ENCODE measurements around the gene NRP2. TPM values are rescaled to one million over a fixed set of nuclear protein-coding genes. Genes with fewer than 3 reads are reported as not detected.

The NRP2 gene
- total RNA-seq, 1 experiment from 2014 or later = 1.2 TPM

DNA sequence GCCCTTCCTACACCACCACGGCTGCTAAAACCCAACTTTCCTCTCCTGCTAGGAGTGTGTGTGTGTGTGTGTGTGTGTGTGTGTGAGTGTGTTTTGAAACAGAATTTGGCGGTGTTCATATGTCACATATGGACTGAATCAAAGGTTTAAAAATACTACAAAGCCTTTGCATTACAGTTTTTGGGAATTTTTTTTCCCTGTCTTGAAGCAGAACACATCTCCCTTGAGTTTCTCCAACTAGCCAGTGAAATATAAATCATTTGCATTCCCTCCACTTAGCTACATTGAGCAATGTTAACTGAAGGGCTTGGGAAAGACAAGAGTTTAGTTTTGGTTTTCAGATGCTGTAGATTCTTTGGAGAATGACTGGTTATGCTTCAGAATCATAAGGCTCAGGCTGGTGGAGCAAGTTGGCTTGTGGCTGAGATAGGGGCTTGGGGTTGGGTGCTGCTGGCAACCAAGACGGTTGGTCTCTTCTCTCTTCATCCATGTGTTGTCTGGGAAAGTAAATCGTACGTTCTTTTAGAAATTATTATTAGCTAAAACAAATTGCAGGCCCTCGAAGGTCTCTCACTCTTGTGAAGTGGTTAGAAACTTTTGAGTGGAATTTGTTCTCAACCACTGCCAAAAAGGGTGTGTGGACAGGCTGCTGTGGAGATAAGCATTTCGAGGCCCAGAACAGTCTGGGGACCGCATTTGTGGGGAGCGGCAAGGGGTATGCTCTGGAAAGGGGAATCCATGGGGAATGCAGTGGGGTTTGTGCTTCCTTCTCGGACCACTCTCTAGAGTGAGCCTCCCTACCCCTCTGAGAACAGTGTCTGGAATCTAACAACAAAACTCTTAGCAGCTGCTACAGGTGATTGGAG, 1.4 kb downstream of the NRP2 start (continued):
- TF ChIP-seq, protein P1, sequence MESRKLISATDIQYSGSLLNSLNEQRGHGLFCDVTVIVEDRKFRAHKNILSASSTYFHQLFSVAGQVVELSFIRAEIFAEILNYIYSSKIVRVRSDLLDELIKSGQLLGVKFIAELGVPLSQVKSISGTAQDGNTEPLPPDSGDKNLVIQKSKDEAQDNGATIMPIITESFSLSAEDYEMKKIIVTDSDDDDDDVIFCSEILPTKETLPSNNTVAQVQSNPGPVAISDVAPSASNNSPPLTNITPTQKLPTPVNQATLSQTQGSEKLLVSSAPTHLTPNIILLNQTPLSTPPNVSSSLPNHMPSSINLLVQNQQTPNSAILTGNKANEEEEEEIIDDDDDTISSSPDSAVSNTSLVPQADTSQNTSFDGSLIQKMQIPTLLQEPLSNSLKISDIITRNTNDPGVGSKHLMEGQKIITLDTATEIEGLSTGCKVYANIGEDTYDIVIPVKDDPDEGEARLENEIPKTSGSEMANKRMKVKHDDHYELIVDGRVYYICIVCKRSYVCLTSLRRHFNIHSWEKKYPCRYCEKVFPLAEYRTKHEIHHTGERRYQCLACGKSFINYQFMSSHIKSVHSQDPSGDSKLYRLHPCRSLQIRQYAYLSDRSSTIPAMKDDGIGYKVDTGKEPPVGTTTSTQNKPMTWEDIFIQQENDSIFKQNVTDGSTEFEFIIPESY (IDR thresholded peaks at IDR 0.05; ENCODE audit: extremely low read depth, insufficient replicate concordance, low read length) = no peak

DNA sequence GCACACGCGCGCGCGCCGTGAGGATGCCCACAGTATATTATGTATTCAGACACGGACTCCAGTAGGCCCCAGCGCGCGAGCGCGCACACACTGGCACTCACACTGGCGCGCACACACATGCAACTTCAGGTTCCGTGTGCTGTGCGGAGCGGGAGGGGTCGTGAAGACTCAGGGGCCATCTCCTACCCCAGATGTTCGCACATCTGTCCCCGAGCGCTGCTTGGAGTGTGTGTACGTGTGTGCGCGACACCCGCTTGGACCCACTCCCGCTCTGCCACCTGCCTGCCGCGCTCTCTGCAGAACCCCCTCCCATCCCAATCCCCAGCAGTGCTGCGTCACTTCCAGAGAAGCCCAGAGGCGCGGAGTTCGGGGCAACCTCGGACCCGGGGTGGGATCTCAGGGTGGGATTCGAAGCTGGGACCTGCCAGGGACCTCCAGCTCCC, 2.6 kb downstream of the NRP2 start:
- ATAC-seq (no peak), DNase-seq (ENCODE audit: low read depth, low spot score) (no peak)
- Histone ChIP-seq H3K27me3 (ENCODE audit: insufficient read depth, low read length) (peaks cover 8% of the 10 kb centered on the region; the same call in 1 of the 2 replicates), H2AFZ (ENCODE audit: low read depth, low read length, poor library complexity, severe bottlenecking) (no peak overlapping the region), H3K9me2 (ENCODE audit: insufficient read depth) (no peaks in the 10 kb centered on the region), H3K4me3 (replicated peaks in 1 of 2; ENCODE audit: low read depth in 1 of 2, low read length in 2 of 2) (0 out of 4 replicates have a peak overlapping the region, but pooled peaks of 1 of the 2 experiments have one; percentile 16), H3K9ac (ENCODE audit: low read length) (no peak overlapping the region), H3K27ac (ENCODE audit: low read depth, low read length) (no peak overlapping the region), H4K20me1 (ENCODE audit: insufficient read depth) (no peaks in the 10 kb centered on the region), H3K9me3 (ENCODE audit: control insufficient read depth in 1 of 2, insufficient read depth in 1 of 2, low read depth in 1 of 2, low read length in 2 of 2) (no peaks in the 10 kb centered on the region), H3K79me2 (ENCODE audit: insufficient read depth, low read length) (no peaks in the 10 kb centered on the region), H3K36me3 (ENCODE audit: control insufficient read depth in 1 of 2, insufficient read depth in 2 of 2, low read length in 2 of 2) (no peaks in the 10 kb centered on the region), H3K4me1 (ENCODE audit: control insufficient read depth in 1 of 2, insufficient read depth in 2 of 2, low read length in 2 of 2) (peaks cover 4 to 35% of the 10 kb centered on the region in 2 experiments; a peak in 3 of 4 replicates), H3K4me2 (ENCODE audit: low read length) (peak overlapping the region; percentile 66)
- RAD21 ChIA-PET (ENCODE audit: low non-redundant PET in 1 of 2, low total read pairs in 2 of 2, uncharacterized antibody in 2 of 2, unreplicated experiment in 2 of 2) = no interaction called here
- intact Hi-C loops (cut with micrococcal nuclease) = loop anchor here (10.0 kb wide), 1 partner anchor 1540 kb away; no protein-coding TSS in a partner anchor
- POLR2A ChIA-PET = no interaction called here
- CTCF ChIA-PET = interaction anchor here (2.1 kb wide), 1 partner anchor 9 kb away, joined by 5 read pairs; no protein-coding TSS in a partner anchor
- no peak for TF ChIP-seq SIN3A (IDR thresholded peaks at IDR 0.05; ENCODE audit: low read depth)
- TF ChIP-seq SP1 (IDR thresholded peaks at IDR 0.05; ENCODE audit: low read depth) = no peak
- TF ChIP-seq REST (IDR thresholded peaks at IDR 0.05; ENCODE audit: low read depth) = no peak
- TF ChIP-seq EZH2 (IDR thresholded peaks at IDR 0.05) = no peak
- TF ChIP-seq TCF7L2 (IDR thresholded peaks at IDR 0.05; ENCODE audit: borderline replicate concordance, extremely low read depth, insufficient read depth, insufficient read length) = no peak
- TF ChIP-seq MAX (IDR thresholded peaks at IDR 0.05) = no peak
- no peak for TF ChIP-seq FOSL1 (IDR thresholded peaks at IDR 0.05; ENCODE audit: low read depth)
- no peak for TF ChIP-seq ELF1 (IDR thresholded peaks at IDR 0.05; ENCODE audit: borderline replicate concordance, low read depth)
- TF ChIP-seq RAD21 (IDR thresholded peaks at IDR 0.05; ENCODE audit: low read depth) = no peak
- TF ChIP-seq CBX3 (IDR thresholded peaks at IDR 0.05; ENCODE audit: low read depth) = no peak
- TF ChIP-seq EGR1 (IDR thresholded peaks at IDR 0.05; ENCODE audit: low read depth) = no peak
- TF ChIP-seq, protein P2, sequence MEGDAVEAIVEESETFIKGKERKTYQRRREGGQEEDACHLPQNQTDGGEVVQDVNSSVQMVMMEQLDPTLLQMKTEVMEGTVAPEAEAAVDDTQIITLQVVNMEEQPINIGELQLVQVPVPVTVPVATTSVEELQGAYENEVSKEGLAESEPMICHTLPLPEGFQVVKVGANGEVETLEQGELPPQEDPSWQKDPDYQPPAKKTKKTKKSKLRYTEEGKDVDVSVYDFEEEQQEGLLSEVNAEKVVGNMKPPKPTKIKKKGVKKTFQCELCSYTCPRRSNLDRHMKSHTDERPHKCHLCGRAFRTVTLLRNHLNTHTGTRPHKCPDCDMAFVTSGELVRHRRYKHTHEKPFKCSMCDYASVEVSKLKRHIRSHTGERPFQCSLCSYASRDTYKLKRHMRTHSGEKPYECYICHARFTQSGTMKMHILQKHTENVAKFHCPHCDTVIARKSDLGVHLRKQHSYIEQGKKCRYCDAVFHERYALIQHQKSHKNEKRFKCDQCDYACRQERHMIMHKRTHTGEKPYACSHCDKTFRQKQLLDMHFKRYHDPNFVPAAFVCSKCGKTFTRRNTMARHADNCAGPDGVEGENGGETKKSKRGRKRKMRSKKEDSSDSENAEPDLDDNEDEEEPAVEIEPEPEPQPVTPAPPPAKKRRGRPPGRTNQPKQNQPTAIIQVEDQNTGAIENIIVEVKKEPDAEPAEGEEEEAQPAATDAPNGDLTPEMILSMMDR (IDR thresholded peaks at IDR 0.05 in 2 of 3, conservative IDR thresholded peaks at IDR 0.05 in 1 of 3; ENCODE audit: borderline replicate concordance in 1 of 3, insufficient read depth in 1 of 3, low read depth in 2 of 3, low read length in 2 of 3) = no peak
- TF ChIP-seq ZFX (IDR thresholded peaks at IDR 0.05) = no peak
- no peak for TF ChIP-seq YY1 (IDR thresholded peaks at IDR 0.05; ENCODE audit: extremely low read depth, insufficient replicate concordance, low read depth, low read length)
- no TSS peak for BruUV-seq (replicated peaks)

Data from HCT116 (cell line).